ENCODE data around the gene CDX2.

Gene CDX2

DNA sequence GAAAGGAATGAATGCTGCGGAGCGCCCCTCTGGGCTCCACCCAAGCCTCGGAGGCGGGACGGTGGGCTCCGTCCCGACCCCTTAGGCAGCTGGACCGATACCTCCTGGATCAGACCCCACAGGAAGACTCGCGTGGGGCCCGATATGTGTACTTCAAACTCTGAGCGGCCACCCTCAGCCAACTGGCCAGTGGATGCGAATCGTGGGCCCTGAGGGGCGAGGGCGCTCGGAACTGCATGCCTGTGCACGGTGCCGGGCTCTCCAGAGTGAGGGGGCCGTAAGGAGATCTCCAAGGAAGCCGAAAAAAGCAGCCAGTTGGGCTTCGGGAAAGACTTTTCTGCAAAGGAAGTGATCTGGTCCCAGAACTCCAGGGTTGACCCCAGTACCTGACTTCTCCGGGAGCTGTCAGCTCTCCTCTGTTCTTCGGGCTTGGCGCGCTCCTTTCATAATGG lies 40.7 kb downstream of the CDX2 start:
- DNase-seq (ENCODE audit: low spot score) = no peak

DNA sequence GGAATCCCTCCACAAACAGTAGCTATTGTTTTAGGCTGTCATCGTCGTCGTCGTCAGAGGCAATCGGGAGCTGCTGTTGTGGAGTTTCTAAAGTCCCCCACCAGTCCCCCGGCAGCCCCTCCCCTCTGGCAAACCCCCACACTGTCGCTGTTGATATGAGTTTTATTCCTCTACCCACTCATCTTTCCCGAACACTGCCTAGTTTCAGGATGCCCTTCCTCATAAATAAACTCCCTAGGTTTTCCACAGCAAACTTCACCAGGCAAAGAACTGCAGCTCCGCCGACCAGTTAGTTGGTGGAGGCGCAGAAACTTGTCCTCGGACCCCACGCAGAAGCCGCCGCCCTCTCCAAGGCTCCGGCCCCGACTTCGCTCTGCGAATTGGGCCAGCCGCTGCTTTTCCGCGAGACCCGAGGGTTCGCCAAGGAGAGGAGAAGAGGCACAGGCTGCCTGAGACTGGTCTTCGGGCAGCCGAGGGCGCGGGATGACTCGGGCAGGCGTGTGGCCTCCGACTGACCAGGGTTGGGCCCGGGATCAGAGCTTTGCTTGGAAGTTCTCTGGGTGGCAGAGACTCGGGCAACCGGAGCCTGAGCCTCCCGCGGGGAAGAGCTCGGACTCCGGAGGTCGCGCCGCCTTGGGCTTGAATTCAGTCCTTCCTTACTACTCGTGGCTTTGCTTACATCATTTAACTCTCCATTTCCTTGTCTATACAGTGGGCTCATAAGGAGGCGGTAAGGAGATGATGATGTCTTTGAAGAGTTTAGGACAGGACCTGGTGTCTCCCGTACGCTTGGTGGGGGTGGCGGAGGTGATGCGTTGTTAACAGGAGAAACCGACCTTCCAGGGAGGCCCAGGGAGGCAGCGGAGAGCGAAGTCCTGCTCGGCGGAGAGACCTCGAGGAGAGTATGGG lies 41.4 kb downstream of the CDX2 start:
- DNase-seq (ENCODE audit: low spot score) = no peak

DNA sequence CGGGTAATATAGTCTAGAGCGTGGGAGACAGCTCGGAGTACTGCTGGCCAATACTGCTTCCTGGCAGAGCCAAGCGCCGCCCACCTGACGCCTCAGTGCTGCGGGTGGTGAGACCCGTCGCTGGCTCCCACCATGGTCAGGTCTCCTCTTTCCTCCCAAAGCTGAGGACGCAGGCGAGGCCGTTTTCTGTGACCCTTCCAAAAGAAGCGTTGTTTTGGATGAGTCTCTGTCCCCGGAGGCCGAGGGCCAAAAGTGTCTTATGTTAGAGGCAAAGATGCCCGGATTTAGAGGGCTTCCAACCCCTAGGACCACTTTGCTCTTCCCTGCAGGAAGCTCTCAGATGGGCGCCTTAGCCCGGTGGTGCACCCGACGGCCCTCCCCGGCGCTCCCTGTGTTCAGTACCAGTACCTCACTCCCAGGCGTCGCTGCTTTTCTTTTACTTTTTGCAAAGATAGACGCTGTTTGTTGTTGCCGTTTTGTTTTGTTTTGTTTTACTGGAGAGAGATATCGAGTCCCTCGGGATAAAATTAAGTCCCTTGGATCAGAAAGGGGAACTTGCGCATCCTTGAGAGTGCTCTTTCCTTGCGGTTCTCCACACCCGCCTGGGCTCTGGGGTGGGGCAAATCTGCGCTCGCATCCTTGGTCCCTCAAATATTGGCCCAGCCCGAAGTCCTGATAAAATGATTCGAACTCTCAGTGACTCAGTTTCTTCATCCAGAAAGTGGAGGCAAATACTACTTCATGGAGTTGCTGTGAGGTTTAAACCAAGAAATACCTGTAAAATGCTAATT lies 42.3 kb downstream of the CDX2 start:
- peak; percentile 23 for DNase-seq (ENCODE audit: low spot score)

DNA sequence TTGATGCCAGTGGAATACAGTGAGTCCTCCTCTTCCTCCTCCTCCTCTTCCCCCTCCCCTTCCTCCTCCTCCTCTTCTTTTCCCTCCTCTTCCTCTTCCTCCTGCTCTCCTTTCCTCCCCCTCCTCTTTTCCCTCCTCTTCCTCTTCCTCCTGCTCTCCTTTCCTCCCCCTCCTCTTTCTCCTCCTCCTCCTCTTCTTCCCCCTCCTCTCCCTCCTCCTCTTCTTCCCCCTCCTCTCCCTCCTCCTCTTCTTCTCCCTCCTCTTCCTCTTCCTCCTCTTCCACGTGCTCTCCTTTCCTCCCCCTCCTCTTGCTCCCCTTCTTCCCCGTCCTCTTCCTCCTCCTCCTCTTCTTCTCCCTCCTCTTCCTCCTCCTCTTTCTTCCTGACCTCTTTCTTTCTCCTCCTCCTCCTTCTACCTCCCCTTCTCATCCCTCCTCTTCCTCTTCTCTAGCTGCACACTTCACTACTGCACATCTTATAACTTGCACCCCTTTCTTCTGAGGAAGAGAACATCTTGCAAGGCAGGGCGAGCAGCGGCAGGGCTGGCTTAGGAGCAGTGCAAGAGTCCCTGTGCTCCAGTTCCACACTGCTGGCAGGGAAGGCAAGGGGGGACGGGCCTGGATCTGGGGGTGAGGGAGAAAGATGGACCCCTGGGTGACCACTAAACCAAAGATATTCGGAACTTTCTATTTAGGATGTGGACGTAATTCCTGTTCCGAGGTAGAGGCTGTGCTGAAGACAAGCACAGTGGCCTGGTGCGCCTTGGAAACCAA lies 43.7 kb downstream of the CDX2 start:
- no peak for DNase-seq (ENCODE audit: low spot score)

DNA sequence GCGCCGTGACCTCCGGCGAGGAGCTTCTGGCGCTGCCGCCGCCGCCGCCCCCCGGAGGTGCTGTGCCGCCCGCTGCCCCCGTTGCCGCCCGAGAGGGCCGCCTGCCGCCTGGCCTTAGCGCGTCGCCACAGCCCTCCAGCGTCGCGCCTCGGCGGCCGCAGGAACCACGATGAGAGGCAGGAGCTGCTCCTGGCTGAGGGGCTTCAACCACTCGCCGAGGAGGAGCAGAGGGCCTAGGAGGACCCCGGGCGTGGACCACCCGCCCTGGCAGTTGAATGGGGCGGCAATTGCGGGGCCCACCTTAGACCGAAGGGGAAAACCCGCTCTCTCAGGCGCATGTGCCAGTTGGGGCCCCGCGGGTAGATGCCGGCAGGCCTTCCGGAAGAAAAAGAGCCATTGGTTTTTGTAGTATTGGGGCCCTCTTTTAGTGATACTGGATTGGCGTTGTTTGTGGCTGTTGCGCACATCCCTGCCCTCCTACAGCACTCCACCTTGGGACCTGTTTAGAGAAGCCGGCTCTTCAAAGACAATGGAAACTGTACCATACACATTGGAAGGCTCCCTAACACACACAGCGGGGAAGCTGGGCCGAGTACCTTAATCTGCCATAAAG lies 44.5 kb downstream of the CDX2 start:
- DNase-seq (ENCODE audit: low spot score) = no peak

DNA sequence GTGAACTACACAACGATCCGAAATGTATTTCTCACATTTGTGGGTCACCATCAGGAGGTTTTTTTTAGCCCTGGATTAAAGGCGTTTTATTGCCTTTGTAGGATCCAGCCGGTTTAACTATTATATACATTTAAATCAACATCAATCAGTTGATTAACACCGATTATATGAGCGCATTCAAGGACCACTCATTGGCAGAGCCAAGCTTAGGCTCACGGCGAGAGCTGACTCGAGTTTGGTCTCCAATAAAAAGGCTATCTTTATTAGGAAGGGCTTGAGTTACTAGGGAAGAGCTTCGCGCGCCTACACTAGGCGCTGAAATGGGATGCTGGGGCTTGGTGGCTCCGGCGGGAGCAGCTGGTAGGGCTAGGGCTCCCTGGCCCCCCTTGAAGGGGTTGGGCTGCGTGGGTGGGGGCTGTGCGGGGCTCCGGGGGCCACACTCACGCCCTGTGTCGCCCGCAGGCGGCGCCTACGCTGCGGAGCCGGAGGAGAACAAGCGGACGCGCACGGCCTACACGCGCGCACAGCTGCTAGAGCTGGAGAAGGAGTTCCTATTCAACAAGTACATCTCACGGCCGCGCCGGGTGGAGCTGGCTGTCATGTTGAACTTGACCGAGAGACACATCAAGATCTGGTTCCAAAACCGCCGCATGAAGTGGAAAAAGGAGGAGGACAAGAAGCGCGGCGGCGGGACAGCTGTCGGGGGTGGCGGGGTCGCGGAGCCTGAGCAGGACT lies 45.2 kb downstream of the CDX2 start:
- no peak for DNase-seq (ENCODE audit: low spot score)

DNA sequence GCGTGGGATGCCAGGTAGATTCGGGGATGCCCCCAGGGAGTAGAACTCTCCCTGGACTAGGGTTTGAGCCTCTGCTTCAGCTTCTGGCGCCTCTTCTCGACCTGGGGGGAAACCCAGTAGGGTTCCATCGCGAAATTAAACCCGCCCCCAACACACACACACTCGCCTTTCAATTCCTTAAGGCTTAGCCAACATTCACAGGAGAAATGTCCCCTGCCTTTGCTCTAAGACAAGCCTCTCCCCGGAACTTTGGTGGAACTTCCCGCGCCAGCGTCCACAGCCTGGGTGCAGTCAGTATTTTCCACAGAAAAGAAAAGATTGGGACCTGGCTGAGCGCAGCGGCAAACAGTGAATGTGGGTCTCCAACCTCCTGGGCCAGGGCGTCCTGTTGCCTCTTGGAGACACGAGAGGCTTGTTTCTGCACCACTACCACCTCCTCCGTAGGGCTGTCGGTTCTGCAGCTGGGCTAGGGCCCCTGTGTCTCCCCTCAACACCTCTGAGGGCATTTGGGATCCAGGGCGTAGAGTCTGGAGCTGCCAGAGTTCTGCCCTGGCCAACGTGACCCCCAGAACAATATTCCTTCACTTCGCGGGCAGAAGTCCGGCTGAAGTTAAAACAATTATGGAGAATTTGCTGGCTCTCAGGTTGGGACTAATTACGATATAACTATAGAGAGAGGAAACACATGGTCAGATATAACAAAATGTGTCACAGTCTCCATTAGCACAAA lies 46.1 kb downstream of the CDX2 start:
- DNase-seq (ENCODE audit: low spot score) = no peak

DNA sequence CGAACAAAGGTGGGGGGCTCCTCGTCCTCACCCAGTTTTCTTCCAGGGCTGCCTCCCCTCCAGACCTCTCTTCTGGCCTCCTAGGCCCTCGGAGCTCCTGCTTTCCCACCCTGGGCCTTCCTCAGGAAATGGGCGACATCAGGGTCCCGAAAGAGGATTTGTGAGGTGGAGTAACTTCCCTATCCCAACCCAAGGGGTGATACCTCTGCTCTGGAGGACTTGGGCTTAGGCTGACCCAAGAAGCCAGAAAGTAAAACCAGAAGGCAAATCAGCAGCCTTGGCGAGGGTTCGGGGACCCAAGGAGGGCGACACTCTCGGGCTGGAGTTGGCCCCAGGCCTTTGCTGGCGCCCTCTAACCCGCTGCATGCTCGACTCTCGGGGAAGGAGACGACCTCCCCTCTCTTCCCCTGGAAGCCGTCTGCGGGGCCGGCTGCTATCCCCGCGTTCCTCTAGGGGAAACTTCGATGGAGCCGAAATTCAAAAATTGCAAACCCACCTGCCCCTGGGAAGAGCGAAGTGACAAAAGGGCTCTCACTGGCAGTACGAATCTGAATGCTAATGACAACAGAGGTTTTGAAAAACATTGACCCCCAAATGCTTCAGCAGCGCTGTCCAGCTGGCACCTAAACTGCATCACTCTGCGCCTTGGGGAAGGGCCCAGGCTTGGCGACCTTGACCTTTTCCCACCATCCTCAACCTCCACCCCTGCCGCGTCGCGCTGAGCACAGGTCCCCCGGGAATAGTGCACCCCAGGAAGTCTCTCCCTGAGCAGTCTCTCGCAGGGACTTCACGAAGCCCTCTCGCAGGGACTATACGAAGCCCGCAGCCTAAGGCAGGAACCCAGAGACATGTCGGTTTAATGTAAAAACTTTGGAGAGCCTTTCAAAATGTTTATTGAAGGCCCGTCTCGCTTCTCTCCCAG lies 46.9 kb downstream of the CDX2 start:
- DNase-seq (ENCODE audit: low spot score) = no peak

DNA sequence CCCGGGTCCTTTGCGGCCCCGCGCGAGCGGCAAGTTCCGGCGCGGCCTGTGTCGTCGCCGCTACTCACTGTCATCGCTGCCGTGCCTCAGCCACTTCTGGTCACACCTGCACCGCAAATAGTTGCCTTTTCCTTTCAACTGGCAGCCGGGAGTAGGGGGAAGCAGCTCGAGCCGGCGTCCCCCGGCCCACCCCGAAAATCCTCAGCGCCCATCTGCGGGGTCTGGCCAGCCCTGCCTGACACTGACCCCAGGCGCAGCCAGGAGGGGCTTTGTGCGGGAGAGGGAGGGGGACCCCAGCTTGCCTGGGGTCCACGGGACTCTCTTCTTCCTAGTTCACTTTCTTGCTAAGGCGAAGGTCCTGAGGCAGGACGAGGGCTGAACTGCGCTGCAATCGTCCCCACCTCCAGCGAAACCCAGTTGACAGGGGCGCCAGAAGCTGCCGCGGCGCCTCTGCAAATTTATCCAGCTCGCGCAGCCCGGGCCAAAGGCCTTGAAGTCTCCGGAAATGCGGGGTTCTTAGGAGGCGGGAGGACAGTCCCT lies 47.6 kb downstream of the CDX2 start:
- DNase-seq (ENCODE audit: low spot score) = no peak

DNA sequence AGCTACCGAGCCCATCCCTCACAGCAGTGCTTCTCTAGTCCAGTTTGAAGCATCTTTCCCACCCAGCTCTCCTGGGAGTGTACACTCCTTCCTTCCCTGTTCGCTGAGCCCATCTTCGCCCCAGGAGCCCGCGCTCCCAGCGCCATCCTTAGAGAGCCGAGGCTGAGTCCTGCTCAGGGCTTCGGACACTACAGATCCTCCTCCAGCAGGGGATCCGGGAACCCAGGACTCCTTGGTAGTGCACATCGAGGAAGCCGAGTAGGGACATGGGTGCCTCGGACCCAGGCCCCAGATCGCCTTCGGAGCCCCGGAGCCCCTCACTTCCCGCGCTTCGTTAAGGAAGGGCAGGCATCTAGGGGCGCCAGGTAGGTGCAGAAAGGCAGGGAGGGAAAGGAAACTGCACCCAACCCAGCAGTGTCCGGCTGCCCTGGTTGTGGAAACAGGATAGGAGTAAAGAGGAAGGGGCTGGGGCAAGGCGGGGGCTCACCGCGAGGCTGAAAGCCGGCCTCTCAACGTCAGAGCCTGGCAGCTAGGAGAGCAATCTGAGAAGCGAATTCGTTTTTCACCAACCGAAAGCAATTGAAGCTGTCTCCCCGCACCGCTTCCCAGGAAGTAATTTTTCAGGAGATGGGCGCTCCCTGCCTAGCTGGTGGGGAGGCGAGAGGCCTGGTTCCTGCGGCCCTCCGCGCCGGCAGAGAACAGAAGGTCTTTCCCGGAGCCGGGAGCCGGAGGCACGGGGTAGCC lies 48.3 kb downstream of the CDX2 start:
- no peak for DNase-seq (ENCODE audit: low spot score)

DNA sequence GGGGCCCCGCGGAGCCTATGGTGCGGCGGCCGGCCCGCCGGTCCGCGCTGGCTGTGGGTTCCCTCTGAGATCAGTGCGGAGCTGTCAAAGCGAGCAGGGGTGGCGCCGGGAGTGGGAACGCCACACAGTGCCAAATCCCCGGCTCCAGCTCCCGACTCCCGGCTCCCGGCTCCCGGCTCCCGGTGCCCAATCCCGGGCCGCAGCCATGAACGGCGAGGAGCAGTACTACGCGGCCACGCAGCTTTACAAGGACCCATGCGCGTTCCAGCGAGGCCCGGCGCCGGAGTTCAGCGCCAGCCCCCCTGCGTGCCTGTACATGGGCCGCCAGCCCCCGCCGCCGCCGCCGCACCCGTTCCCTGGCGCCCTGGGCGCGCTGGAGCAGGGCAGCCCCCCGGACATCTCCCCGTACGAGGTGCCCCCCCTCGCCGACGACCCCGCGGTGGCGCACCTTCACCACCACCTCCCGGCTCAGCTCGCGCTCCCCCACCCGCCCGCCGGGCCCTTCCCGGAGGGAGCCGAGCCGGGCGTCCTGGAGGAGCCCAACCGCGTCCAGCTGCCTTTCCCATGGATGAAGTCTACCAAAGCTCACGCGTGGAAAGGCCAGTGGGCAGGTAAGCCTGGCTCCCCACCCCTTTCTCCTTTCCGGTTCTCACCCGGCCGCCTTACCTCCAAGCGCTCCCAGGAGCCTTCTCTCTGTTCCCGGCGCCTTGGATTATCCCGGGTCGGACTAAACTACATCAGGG lies 49.0 kb downstream of the CDX2 start, which contains the start of gene PDX1:
TSS of gene PDX1 (plus strand) at position 67 of the 743 bp plus-strand sequence. CDS start at position 206, 139 bp downstream.
- no peak for DNase-seq (ENCODE audit: low spot score)

DNA sequence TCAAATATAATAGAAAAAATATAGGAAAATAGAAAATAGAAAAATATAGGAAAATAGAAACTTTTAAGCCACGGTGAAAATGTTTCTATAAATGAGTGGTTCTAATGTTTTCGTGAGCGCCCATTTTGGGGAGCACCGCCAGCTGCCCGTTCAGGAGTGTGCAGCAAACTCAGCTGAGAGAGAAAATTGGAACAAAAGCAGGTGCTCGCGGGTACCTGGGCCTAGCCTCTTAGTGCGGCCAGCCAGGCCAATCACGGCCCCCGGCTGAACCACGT lies 49.5 kb downstream of the CDX2 start:
- DNase-seq (ENCODE audit: low spot score) = no peak

DNA sequence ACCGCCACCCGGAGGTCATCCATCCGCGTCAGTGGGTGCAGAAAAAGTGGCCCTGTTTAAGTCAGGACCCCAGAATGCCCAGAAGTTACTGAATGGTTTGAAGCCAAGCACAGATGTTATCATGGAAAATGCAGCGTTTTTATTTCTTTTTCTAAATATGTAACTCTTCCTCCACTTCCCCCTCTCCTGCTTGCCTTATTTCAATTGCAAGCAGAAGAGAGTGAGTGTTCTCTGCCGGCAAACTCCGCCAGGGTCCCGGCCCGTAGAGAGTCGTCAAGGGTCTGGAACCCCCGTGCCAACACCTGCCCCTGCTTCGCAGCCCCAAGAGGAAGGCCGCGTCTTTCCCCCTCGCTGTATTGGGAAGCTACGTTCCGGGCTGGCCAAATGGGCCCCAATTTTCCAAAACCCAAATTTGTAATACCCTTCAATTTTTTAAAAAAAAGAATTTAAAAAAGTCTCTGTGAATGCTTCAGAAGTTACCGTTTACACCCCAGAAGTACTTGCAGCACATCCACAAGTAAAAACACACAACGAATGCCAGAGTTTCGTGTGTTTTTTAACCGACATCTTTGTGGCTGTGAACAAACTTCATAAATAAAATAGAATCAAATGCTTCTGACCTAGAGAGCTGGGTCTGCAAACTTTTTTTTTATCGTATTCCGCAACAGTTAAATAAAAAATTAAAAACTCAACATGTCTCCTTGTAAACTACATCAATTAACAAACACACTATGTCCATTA lies 50.0 kb downstream of the CDX2 start:
- no peak for DNase-seq (ENCODE audit: low spot score)

DNA sequence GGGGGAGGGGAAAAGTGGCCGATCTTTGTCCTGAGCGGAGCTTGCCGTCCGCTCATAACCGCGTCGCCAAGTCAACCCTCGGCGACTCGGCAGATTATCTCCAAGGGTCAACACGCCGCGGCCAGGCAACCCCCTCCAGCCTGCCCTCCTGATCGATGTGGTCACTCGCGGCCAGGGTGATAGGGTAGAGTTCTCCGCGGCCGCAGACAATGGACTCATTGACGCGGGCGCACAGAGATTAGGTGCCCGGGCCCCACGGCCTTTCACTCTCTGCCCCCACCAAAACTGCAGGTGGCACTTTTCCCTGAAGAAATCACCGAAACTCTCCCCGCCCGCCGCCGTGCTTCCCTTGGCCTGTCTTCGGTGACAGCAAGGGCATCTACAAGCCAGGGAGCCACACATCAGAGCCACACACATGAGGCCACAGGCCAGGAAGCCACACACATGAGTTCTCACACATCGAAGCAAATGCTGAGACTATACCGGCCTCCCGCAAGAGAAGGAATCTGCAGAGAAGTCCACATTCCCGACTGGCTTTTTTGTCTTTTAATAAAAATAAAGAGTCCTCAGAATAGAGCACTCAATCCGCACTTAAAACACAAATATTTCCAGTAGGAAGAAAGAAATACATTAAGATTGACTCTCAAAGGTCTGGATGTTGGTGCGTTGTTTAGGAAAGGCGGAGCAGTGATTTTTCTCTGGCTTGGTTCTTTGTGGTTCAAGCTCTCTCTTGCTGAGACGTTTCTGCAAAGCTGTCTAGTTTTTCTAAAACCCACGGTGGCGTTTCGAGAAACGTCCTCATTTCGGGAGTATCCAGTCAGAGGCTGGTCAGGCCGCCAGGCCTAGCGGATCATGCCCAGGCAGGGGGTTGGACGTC lies 50.8 kb downstream of the CDX2 start:
- no peak for DNase-seq (ENCODE audit: low spot score)

DNA sequence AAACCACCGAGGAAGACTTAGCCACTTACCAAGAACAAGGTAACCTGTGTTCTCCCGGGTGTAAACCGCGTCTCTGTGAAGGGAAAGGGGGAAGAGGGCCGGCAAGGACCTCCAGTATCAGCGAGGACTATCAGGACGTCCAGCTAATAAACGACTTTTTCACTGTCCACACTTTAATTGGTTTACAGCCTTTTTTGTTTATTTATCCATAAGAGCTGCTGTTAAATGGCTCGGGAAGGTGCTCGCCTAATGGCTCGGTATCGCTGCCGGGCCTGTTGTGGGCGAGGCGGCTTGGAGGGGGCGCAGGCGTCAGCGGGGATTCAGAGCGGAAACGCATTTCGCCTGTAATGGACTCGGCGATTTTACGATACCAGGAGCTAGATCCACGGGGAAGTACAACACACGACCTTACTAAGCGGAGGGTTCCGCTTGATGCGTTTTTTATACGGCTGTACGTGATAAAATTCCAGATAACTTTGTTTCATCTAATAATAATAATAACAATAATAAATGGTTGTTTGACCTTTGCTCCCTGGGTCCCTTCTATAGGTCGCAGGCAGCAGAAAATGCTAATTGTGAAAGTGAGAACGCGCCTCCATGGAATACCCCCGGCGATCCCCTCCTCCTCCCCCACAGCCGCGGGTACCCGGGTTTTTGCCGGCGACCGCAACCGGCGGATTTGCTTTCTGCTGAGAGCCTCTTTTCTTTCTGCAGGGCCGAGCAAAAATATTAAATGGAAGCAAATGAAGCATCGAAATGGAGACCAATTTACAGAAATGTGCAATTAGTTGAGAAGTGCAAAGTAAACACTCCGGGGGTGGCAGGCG lies 51.8 kb downstream of the CDX2 start:
- no peak for DNase-seq (ENCODE audit: low spot score)

Measured in NAMALWA (cell line).